NOMO-1 treated with DMSO at 0.1 percent for 48 hours (cell line): ENCODE results near the gene MRPL19.

Experiments
- DNase-seq: peaks from one replicate; lab custom pipeline; 2025; ENCODE audit not compliant: unreplicated experiment; lab: John Stamatoyannopoulos, UW

Gene MRPL19

DNA sequence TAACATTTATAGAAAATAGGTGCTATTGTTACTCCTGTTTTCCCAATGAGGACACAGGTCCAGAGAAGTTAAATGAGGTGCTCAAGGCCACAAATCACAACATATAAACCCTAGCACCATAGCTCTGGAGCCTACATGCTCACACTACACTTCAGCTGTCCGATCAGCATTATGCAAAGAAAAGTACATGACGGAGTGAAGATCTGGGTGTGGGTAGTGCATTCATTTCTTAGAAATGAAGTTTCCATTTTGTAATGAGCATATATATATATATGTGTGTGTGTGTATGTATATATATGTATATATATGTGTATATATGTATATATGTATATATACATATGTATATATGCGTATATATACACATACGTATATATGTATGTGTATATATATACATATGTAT is 30.2 kb upstream of the MRPL19 start:
- DNase-seq: no peak

GRCh38 chr2:75616933-75617332 is 29.6 kb upstream of the MRPL19 start:
- no peak for DNase-seq

DNA sequence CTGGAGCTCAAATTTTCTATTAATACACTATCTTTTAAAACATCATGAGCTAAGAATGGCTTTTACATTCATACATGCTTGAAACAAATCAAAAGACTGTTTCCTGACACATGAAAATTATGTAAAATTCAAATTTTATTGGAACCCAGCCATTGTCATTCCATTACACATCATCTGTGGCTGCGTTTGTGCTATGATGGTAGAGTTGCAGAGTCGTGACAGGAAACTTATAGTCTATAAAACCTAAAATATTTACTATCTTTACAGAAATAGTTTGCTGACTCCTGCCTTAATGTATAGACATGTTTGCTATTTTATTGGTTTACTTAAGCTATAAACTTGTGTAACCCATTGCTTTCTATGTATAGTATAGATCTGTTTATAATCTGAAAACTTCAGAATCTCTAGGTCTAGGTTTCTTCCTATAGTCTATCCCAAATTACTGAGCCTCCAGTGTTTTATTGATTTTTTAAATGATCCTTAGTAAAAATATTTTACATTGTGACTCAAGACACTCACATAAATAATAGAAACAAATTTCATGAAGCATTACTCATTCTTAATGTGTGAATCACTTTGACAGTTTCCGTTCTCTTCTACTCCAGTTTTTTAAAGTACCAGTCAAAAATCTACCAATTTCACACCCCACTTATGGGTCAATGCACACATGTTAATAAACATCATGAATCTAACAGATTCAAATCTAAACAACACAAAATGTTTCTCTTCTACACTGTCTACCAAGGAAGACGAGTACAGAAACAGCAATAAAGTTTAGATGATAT is 26.4 kb upstream of the MRPL19 start:
- DNase-seq: no peak

DNA sequence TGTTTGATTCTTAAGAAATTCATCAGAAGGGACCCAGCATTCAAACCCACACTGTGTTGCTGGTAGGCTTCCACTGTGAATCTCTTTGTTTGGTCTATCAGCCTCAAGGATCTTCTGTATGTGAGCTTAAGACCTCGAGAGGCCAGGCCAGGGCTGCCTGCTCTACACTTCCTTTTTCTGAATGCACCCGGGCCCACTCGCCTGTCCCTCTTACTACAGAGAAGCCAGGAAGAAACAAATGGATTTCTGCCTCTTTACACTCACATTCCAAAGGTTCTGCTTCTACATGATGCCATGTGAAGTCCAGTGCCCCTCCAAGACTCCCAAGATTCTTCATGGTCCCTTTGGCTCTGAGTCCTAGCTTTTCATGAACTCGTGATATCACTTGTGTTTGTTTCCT is 25.4 kb upstream of the MRPL19 start:
- no peak for DNase-seq

GRCh38 chr2:75622500-75622899 is 24.1 kb upstream of the MRPL19 start:
- no peak for DNase-seq

GRCh38 chr2:75622929-75623328 is 23.7 kb upstream of the MRPL19 start:
- no peak for DNase-seq

DNA sequence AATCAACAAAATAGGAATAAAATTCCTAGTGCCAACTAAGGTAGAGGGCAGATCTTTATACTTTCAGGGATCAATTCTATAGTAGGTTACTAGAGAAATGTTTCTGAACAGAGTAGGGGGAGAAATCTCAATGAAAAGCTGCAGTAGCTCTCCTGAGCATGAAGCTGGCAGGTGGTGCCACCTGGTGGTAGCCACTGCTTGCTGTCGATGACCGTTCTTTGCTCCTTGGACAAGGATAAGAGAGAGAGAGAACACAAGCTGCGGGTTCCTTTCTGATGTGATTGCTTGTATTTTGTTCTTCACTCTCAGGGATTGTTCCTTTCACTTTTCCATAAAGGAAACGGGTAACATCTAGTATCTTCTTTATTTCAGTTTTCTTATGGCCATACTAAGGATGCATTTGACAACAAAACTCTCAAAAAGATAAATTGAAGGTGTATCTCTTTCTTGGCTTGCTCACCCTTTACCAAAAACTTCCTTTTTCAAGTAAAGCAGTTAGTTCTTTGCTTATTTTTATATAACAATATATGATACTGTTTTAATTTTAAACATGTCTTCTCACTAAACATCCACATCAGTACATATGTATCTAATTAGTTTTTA is 18.6 kb upstream of the MRPL19 start:
- peak; percentile 38 for DNase-seq

DNA sequence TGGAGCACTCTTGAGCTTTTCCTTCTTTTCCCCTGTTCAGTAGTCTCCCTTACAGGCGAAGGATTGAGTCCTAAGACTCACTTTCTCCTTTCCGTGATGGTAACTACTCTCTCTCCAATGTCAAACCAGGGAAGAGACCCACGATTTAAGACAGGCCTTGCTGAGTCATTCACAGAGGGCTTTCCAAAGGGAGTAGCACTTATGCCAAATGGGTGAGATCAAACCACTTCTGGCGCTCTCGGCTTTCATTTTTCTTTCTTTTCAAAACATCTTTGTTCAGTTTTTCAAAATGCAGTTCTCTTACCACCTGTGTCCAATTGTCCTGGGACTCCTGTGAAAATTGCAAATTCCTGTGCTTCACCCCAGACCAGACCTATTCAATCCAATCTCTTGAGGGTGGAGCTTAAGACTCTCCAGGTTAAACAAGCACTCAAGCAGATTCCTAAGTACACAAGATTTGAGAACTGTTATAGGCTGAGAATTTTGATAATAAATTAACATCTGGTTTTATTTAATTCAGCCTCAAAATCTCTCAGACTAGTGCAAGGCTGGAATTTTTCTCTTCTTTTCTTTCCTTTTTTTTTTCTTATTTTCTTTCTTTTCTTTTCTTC is 14.4 kb upstream of the MRPL19 start:
- no peak for DNase-seq

GRCh38 chr2:75632813-75633212 is 13.8 kb upstream of the MRPL19 start:
- no peak for DNase-seq

DNA sequence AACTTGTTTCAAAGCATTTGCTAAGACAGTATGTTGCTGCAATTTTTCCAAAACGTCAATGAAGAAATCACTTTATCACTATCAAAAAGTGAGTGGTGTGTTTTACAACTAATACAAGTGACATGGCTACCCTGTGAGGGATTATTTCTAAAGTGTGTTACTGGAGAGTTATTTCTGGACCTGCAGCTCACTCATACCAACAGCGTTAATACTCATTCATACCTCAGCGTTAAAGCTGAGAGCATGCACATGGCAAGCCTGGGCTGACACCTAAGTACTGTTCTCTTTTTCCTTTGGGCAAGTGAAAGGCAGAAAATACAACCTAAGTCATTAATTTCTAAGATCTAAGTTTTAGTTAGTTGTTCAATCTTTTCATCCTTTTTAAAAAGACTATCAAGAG is 13.0 kb upstream of the MRPL19 start:
- DNase-seq: no peak

DNA sequence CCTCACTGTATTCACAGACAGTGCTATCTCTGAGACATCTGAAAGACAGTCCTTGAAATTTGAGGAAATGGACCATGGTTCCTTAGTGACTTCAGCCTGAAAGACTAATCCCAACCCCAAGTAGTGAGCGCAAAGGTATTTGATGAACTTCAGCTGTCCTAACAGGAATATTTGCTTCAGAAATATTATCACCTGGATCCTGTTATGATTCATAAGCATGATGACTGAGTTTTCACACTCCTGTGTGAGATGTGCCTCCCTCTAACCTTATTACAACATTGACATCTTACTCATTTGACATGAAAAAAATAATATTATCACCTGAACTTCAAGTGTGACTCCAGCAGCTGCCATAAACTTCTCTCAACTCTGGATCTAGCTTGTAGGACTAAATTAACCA is 11.6 kb upstream of the MRPL19 start:
- DNase-seq: no peak

DNA sequence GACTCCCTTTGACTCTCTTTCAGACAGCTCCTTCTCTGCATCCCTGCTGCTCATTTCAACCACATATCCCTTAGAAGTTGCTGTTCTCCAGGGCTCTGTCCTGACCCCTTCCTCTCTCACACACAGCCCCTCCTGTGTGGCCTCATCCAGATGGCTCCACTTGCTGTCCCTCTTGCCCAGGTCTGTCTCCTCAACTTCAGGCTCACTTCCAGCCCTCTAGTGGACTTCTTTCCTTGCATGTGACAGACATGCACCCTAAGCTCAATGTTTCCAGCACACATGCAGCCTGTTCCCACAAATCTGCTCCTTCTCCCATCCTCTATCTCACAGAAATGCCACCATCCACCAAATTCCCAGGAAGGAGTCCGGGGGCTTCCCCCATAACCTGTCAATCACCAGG is 9.0 kb upstream of the MRPL19 start:
- DNase-seq: no peak

DNA sequence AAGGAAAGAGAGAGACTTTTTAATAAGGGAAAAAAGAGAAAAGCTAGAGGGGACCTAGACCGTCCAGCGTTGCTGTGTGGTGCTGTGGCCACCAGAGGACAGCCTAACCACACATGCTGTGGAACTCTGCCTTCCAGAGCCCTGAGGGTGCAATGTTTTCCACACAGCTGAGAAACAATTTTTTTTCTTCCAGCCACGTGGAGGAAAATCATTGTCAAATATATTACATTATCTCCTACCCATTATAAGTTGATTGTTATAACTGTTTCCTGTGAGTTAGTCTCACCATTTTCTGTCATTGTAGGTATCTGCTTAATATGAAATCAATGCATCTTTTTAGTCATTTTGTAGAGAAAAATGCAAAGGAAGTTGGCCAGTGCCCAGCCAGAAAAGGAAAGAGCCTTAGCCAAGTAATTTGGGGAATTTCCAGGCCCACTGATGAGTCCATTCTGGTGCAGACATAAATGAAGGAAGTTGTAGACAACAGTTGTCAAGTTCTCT is 5.9 kb upstream of the MRPL19 start:
- peak; percentile 1 for DNase-seq

DNA sequence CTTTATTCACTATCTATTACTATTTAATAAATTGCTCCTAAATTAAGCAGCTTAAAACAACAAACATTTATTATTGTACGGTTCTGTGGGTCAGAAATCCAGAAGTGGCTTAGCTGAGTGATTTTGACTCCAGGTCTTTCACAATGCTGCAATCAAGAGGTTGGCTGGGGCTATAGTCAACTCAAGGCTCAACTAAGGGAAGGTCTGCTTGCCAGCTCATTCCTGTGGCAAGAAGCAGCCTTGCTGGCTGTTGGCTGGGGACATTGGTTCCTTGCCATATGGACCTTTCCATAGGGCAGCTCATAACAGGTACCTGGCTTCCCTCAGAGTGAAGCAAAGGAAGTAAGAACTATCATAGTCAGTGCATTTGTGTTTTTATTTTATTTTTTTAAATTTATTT is 5.0 kb upstream of the MRPL19 start:
- no peak for DNase-seq

GRCh38 chr2:75643980-75644379 is 2.6 kb upstream of the MRPL19 start:
- DNase-seq: no peak

- no peak for DNase-seq
Measured at GRCh38 chr2:75645643-75646042, 940 bp upstream of the MRPL19 start.

DNA sequence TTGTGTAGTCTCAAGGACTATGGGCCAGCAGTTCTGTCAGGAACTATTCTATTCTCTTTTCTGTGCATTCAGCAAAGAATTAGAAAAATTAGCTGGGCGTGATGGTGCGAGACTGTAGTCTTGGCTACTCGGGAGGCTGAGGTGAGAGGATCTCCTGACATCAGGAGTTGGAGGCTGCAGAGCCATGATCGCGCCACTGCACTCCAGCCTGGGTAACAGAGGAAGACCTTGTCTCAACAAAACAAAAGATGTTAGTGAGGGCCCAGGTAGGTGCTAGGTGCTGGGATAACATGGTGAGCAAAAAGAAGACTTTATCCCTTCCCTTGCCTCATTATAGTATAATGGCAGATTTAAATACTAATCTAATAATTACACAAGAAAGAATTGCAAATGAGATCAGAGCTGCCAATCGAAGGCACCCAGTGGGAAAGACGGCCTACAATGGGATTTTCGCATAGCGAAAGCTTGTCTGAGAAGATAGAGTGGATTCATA is 447 bp upstream of the MRPL19 start:
- no peak for DNase-seq

DNA sequence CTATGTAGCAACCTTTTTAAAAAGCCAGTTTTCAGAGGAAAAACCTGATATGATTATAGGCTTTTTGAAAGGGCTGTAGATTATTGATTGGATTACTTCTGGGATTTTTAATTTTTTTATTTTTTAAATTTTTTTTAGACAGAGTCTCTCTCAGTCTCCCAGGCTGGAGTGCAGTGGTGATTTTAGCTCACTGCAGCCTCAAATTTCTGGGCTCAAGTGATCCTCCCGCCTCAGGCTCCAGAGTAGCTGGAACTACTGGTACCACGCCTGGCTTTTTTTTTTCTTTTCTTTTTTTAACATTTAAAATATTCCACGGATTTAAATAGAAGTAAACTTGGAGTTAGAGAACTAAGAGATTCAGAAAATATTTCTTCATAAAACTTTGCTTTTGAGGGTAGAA is 1.2 kb downstream of the MRPL19 start:
- DNase-seq: no peak

DNA sequence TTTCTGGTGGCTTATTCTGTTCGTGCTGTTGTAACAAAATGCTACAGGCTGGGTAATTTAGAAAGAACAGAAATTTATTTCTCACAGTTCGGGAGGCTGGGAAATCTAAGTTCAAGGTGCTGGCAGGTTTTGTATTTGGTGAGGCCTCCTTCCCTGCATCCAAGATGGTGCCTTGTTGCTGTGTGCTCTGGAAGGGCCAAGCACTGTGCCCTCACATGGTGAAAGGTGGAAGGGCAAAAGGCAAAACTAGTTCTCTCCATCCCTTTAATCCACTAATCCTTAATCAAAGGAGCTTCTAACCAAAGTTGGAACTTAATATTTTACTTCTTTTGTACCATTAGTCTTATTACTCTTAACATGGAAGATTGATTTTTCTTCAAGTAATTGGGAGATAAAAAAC is 7.4 kb downstream of the MRPL19 start:
- DNase-seq: no peak

DNA sequence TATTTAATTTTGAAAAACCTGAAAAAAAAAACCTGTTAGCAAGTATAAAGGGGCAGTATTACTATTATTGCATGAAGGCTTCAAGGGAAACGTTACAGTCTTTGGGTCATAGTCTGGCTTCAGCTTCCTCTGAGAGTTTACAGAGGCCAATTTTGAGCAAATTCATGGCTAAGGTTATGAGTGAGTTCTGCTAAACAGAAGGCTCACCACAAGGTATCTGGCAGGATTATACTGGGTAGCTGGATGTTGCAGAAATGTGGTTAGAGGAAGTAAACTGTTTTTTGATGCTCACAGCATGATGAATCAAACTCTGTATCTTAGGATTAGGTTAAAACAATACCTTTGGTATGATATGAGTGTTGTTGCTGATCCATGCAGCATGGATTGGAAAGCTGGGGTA is 9.3 kb downstream of the MRPL19 start:
- no peak for DNase-seq

GRCh38 chr2:75656563-75656962 is 10.0 kb downstream of the MRPL19 start:
- no peak for DNase-seq

GRCh38 chr2:75657798-75658197 is 11.2 kb downstream of the MRPL19 start:
- no peak for DNase-seq
